Gastroesophageal sphincter (tissue), 3 donors: ENCODE results near the gene TCF7L1.

ENCODE experiments used
- CTCF ChIP-seq, 4 experiments: fragments of 200-600 bp in 2 of 4; fragments of 450-650 bp in 2 of 4; sonication (generic) in 1 of 4; IDR thresholded peaks; one replicate each; pipeline ENCODE4 v1.5.1; 2017 to 2019; ENCODE audit warnings: antibody characterized with exemption in 4 of 4, mild to moderate bottlenecking in 2 of 4, moderate library complexity in 2 of 4
- EP300 ChIP-seq: sonication (generic); formaldehyde crosslinking; IDR thresholded peaks from one replicate; pipeline ENCODE4 v1.6.1; 2017; ENCODE audit warnings: antibody characterized with exemption, mild to moderate bottlenecking
- POLR2A ChIP-seq, 2 donors: fragments of 450-650 bp; IDR thresholded peaks; one replicate each; pipeline ENCODE4 v1.6.1; 2017; ENCODE audit warnings: antibody characterized with exemption in 2 of 2, mild to moderate bottlenecking in 2 of 2, moderate library complexity in 1 of 2
- POLR2AphosphoS5 ChIP-seq: sonication (generic); formaldehyde crosslinking; IDR thresholded peaks from one replicate; pipeline ENCODE4 v1.6.1; 2017; ENCODE audit warnings: antibody characterized with exemption

GRCh38 chr2:85134896-85135659 is 1.9 kb downstream of the TCF7L1 start:
- TF ChIP-seq CTCF (IDR thresholded peaks at IDR 0.05) (no peak), POLR2A (IDR thresholded peaks at IDR 0.05) (no peak), EP300 (no peak), POLR2AphosphoS5 (no peak)
